Measurements from ENCODE around the gene GALNT3.

GALNT3 gene

GRCh38 chr2:165778187-165778556, 15.9 kb downstream of the GALNT3 start:
- no peak for DNase-seq
- H3K27ac ChIP-seq, result no peak overlapping the region
- H3K4me3 ChIP-seq, result no peak overlapping the region
- TF ChIP-seq CTCF (IDR thresholded peaks at IDR 0.05), result no peak
- H3K4me1 ChIP-seq, result peaks cover 0 to 5% (median 0%) of the 10 kb centered on the region in 4 donors
- peaks cover 0 to 9% (median 6%) of the 10 kb centered on the region in 3 donors for H3K9me3 ChIP-seq
- intact Hi-C loops (cut with DNase I; ENCODE audit: low total_unique reads), result no loop called here
- H3K36me3 ChIP-seq, result no peaks in the 10 kb centered on the region
- H3K27me3 ChIP-seq, result no peaks in the 10 kb centered on the region

GRCh38 chr2:165777522-165778186, 16.4 kb downstream of the GALNT3 start:
- no peak for DNase-seq
- H3K4me3 ChIP-seq, result no peak overlapping the region
- no peak overlapping the region for H3K27ac ChIP-seq
- H3K36me3 ChIP-seq, result no peaks in the 10 kb centered on the region
- intact Hi-C loops (cut with DNase I; ENCODE audit: low total_unique reads), result no loop called here
- no peak for TF ChIP-seq CTCF (IDR thresholded peaks at IDR 0.05)
- peaks cover 0 to 9% (median 6%) of the 10 kb centered on the region in 3 donors for H3K9me3 ChIP-seq
- no peaks in the 10 kb centered on the region for H3K27me3 ChIP-seq
- peaks cover 0 to 5% (median 0%) of the 10 kb centered on the region in 4 donors for H3K4me1 ChIP-seq

GRCh38 chr2:165776796-165777195, 17.3 kb downstream of the GALNT3 start:
- no peak overlapping the region for H3K27ac ChIP-seq
- H3K4me3 ChIP-seq, result no peak overlapping the region
- intact Hi-C loops (cut with DNase I; ENCODE audit: low total_unique reads), result no loop called here

GRCh38 chr2:165776013-165776412, 18.0 kb downstream of the GALNT3 start:
- no peaks in the 10 kb centered on the region for H3K36me3 ChIP-seq
- no peak overlapping the region for H3K27ac ChIP-seq
- H3K4me1 ChIP-seq, result peaks cover 0 to 5% (median 0%) of the 10 kb centered on the region in 4 donors
- TF ChIP-seq CTCF (IDR thresholded peaks at IDR 0.05), result no peak
- H3K9me3 ChIP-seq, result peaks cover 0 to 9% (median 6%) of the 10 kb centered on the region in 3 donors
- no peak overlapping the region for H3K4me3 ChIP-seq
- no peak for DNase-seq
- intact Hi-C loops (cut with DNase I; ENCODE audit: low total_unique reads), result no loop called here
- H3K27me3 ChIP-seq, result no peaks in the 10 kb centered on the region

More at GRCh38 chr2:165776796-165777195, 17.3 kb downstream of the GALNT3 start:
- no peaks in the 10 kb centered on the region for H3K36me3 ChIP-seq
- H3K27me3 ChIP-seq, result no peaks in the 10 kb centered on the region
- peaks cover 0 to 9% (median 6%) of the 10 kb centered on the region in 3 donors for H3K9me3 ChIP-seq
- H3K4me1 ChIP-seq, result peaks cover 0 to 5% (median 0%) of the 10 kb centered on the region in 4 donors
- no peak for TF ChIP-seq CTCF (IDR thresholded peaks at IDR 0.05)
- no peak for DNase-seq

GRCh38 chr2:165773684-165774083, 20.4 kb downstream of the GALNT3 start:
- no peak for DNase-seq
- Histone ChIP-seq H3K27ac (no peak overlapping the region), H3K36me3 (no peaks in the 10 kb centered on the region), H3K4me3 (no peak overlapping the region), H3K27me3 (no peaks in the 10 kb centered on the region), H3K9me3 (peaks cover 0 to 2% (median 0%) of the 10 kb centered on the region in 3 donors), H3K4me1 (peaks cover 0 to 5% (median 0%) of the 10 kb centered on the region in 4 donors)
- intact Hi-C loops (cut with DNase I; ENCODE audit: low total_unique reads), result no loop called here
- TF ChIP-seq CTCF (IDR thresholded peaks at IDR 0.05), result no peak

Measured in tibial artery (tissue), 4 donors.